HEK293T (cell line): ENCODE data around the gene TNK1.

Experiments
- ARNT ChIP-seq: fragments of 450-650 bp; IDR thresholded peaks from 2 replicates; pipeline ENCODE4 v1.6.1; 2017; ENCODE audit warnings: mild to moderate bottlenecking
- FOXA1 ChIP-seq: fragments of 450-650 bp; IDR thresholded peaks from 2 replicates; pipeline ENCODE4 v1.6.1; 2016; ENCODE audit warnings: mild to moderate bottlenecking
- SUZ12 ChIP-seq: fragments of 450-650 bp; IDR thresholded peaks from 2 replicates; pipeline ENCODE4 v1.6.1; 2016; ENCODE audit warnings: mild to moderate bottlenecking
- TARDBP ChIP-seq: fragments of 450-650 bp; IDR thresholded peaks from 2 replicates; pipeline ENCODE4 v1.6.1; 2016

DNA sequence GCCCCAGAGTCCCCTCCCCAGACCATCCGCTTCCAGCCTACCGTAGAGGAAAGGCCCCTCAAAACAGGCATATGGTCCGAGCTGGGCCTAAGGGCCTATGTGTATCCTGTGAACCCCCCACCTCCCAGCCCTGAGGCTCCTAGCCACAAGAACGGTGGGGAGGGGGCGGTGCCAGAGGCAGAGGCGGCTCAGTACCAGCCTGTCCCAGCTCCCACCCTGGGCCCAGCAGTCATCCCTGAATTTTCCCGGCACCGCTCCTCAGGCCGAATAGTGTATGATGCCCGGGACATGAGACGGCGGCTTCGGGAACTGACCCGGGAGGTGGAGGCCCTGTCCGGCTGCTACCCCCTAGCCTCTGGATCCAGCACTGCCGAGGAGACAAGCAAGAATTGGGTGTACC is 40.3 kb downstream of the TNK1 start:
- TF ChIP-seq TARDBP, result no peak
- no peak for TF ChIP-seq SUZ12
- TF ChIP-seq FOXA1, result no peak
- TF ChIP-seq ARNT, result no peak
